ENCODE data around the gene NACA. TPM values are rescaled to one million over a fixed set of nuclear protein-coding genes. Genes with fewer than 3 reads are reported as not detected.

NACA gene
- polyA plus RNA-seq, 1 experiment, result 723 TPM

- CTCF ChIA-PET, result interaction anchor here (0.7 kb wide), 1 partner anchor 8 kb away, joined by 3 read pairs; no protein-coding TSS in a partner anchor
- H3K27me3 ChIP-seq (ENCODE audit: control insufficient read depth, insufficient read depth, low read length), result no peaks in the 10 kb centered on the region
- TF ChIP-seq, protein P1, sequence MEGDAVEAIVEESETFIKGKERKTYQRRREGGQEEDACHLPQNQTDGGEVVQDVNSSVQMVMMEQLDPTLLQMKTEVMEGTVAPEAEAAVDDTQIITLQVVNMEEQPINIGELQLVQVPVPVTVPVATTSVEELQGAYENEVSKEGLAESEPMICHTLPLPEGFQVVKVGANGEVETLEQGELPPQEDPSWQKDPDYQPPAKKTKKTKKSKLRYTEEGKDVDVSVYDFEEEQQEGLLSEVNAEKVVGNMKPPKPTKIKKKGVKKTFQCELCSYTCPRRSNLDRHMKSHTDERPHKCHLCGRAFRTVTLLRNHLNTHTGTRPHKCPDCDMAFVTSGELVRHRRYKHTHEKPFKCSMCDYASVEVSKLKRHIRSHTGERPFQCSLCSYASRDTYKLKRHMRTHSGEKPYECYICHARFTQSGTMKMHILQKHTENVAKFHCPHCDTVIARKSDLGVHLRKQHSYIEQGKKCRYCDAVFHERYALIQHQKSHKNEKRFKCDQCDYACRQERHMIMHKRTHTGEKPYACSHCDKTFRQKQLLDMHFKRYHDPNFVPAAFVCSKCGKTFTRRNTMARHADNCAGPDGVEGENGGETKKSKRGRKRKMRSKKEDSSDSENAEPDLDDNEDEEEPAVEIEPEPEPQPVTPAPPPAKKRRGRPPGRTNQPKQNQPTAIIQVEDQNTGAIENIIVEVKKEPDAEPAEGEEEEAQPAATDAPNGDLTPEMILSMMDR (IDR thresholded peaks at IDR 0.05; ENCODE audit: low read depth, low read length), result no peak
- H3K9me3 ChIP-seq (ENCODE audit: control insufficient read depth, insufficient read depth, low read length), result no peaks in the 10 kb centered on the region
- DNase-seq (ENCODE audit: low read depth, low spot score), result no peak
- POLR2A ChIA-PET, result no interaction called here
- no peak overlapping the region for H3K4me3 ChIP-seq (ENCODE audit: low read depth, low read length)
- no peak overlapping the region for H3K27ac ChIP-seq (ENCODE audit: low read depth, low read length)
These were observed 41.4 kb upstream of the NACA start for GRCh38 chr12:56766535-56766934.

DNA sequence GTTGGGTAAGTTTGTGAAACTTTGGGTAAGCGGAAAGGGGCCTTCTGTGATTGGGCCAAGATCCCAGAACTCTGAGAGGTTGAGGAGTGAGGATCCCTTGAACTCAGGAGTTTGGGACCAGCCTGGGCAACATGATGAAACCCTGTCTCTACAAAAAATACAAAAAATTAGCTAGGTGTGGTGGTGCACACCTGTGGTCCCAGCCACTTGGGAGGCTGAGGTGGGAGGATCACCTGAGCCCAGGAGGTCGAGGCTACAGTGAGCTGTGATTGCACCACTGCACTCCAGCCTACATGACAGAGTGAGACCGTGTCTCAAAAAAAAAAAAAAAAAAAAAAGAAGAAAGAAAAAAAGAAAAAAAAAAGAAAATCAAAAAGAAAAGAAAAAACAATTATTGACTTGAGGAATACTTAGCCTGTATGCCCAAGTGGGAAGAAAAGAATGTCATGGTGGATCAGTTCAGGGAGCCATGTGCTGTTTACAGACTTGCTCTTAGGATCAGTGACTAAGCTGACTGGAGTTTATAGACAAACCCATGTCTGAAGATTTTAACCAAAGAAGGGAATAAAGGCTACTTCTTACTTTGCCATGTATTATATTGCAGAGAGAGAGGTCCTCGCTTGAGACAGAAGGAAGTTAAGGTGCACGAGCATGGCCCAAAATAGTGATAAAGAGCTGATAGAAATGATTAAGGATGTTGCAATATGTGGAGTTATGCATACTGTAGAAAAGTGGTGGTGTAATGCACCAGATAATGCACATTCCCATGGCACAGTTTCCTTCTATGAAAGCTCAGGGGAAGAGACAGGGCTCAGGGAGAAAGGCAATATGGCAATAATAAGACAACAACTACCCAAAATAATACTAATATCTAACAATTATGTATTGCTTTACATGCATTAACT, 38.9 kb upstream of the NACA start:
- CTCF ChIA-PET, result interaction anchor here (0.5 to 3.6 kb wide), 15 partner anchors 8 to 873 kb away, joined by 3 to 43 read pairs (median 3); partner anchors contain the start of gene ZBTB39
- TF ChIP-seq, protein P1 (IDR thresholded peaks at IDR 0.05; ENCODE audit: low read depth, low read length), result no peak
- Histone ChIP-seq H3K4me3 (ENCODE audit: low read depth, low read length) (no peak overlapping the region), H3K27me3 (ENCODE audit: control insufficient read depth, insufficient read depth, low read length) (no peaks in the 10 kb centered on the region), H3K9me3 (ENCODE audit: control insufficient read depth, insufficient read depth, low read length) (no peaks in the 10 kb centered on the region; the same call in 1 of the 2 replicates), H3K27ac (ENCODE audit: low read depth, low read length) (no peak overlapping the region)
- POLR2A ChIA-PET, result interaction anchor here (0.7 to 1.2 kb wide), 2 partner anchors 39 to 591 kb away, joined by 3 to 6 read pairs; partner anchors contain the start of gene NACA
- peak; percentile 36 for DNase-seq (ENCODE audit: low read depth, low spot score)

GRCh38 chr12:56761812-56762211, 36.7 kb upstream of the NACA start:
- Histone ChIP-seq H3K27ac (ENCODE audit: low read depth, low read length) (no peak overlapping the region), H3K4me3 (ENCODE audit: low read depth, low read length) (no peak overlapping the region), H3K27me3 (ENCODE audit: control insufficient read depth, insufficient read depth, low read length) (no peaks in the 10 kb centered on the region), H3K9me3 (ENCODE audit: control insufficient read depth, insufficient read depth, low read length) (peaks cover 8% of the 10 kb centered on the region; the same call in 1 of the 2 replicates)
- CTCF ChIA-PET, result interaction anchor here (0.7 to 3.6 kb wide), 6 partner anchors 125 to 246 kb away, joined by 5 to 43 read pairs (median 8); no protein-coding TSS in a partner anchor
- DNase-seq (ENCODE audit: low read depth, low spot score), result no peak
- POLR2A ChIA-PET, result no interaction called here
- TF ChIP-seq, protein P1 (IDR thresholded peaks at IDR 0.05; ENCODE audit: low read depth, low read length), result no peak

DNA sequence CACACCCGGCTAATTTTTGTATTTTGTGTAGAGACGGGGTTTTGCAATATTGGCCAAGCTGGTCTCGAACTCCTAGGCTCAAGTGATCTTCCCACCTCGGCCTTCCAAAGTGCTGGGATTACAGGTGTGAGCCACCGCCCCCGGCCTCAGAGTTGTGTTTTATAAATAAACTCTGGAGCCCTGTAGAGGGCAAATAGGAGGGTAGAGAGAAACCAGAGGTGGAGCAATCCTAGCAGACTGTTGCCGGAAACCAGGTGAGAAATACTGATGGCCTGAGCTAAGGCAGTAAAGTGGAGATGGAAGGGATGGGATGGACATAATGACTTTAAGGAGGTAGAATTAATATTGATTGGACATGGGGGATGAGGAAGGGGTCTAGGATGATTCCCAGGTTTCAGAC, 35.4 kb upstream of the NACA start:
- Histone ChIP-seq H3K27ac (ENCODE audit: low read depth, low read length) (no peak overlapping the region), H3K9me3 (ENCODE audit: control insufficient read depth, insufficient read depth, low read length) (peaks cover 8% of the 10 kb centered on the region; the same call in 1 of the 2 replicates), H3K27me3 (ENCODE audit: control insufficient read depth, insufficient read depth, low read length) (no peaks in the 10 kb centered on the region), H3K4me3 (ENCODE audit: low read depth, low read length) (no peak overlapping the region)
- TF ChIP-seq, protein P1 (IDR thresholded peaks at IDR 0.05; ENCODE audit: low read depth, low read length), result no peak
- POLR2A ChIA-PET, result no interaction called here
- CTCF ChIA-PET, result interaction anchor here (4.1 to 5.0 kb wide), 2 partner anchors 228 to 301 kb away, joined by 36 to 66 read pairs; no protein-coding TSS in a partner anchor
- no peak for DNase-seq (ENCODE audit: low read depth, low spot score)

All from AG04450 (cell line).